DOHH2 (cell line): ENCODE results near the gene ARCN1.

Experiments used
- H3F3A ChIP-seq: fragments of 200-600 bp; sonication (generic), shearing (Covaris generic); 2 replicates; pipeline ENCODE4 v1.6.0; 2016; ENCODE audit warnings: antibody characterized with exemption, mild to moderate bottlenecking; ENCODE audit not compliant: control insufficient read depth, insufficient read depth
- H3K27ac ChIP-seq: fragments of 200-600 bp; sonication (generic); 2 replicates; pipeline ENCODE4 v1.5.1; 2014; ENCODE audit warnings: low read depth, mild to moderate bottlenecking, low read length, moderate library complexity
- H3K27me3 ChIP-seq: fragments of 200-600 bp; sonication (generic); 2 replicates; pipeline ENCODE4 v1.6.1; 2014; ENCODE audit warnings: mild to moderate bottlenecking, low read length, mixed read lengths; ENCODE audit not compliant: control insufficient read depth
- H3K36me3 ChIP-seq: fragments of 200-600 bp; sonication (generic); 2 replicates; pipeline ENCODE4 v1.6.1; 2014; ENCODE audit warnings: mild to moderate bottlenecking, low read length, moderate library complexity, mixed read lengths; ENCODE audit not compliant: control insufficient read depth
- H3K4me1 ChIP-seq: fragments of 200-600 bp; sonication (generic); 2 replicates; pipeline ENCODE4 v1.6.1; 2014; ENCODE audit warnings: mild to moderate bottlenecking, low read length, mixed read lengths; ENCODE audit not compliant: control insufficient read depth
- H3K4me2 ChIP-seq: fragments of 200-600 bp; sonication (generic); 2 replicates; pipeline ENCODE4 v1.6.0; 2014; ENCODE audit warnings: mild to moderate bottlenecking, low read length, moderate library complexity
- H3K4me3 ChIP-seq: fragments of 200-600 bp; sonication (generic); 2 replicates; pipeline ENCODE4 v1.5.1; 2014; ENCODE audit warnings: mild to moderate bottlenecking, low read length, mixed read lengths
- H3K79me2 ChIP-seq: fragments of 200-600 bp; sonication (generic); 2 replicates; pipeline ENCODE4 v1.6.1; 2014; ENCODE audit warnings: mild to moderate bottlenecking, low read length, mixed read lengths; ENCODE audit not compliant: control insufficient read depth
- H3K9me2 ChIP-seq: fragments of 200-600 bp; sonication (generic); replicated peaks from 2 replicates; pipeline ENCODE4 v1.6.1; 2014; ENCODE audit warnings: mild to moderate bottlenecking, low read length, mixed read lengths; ENCODE audit not compliant: control insufficient read depth
- H3K9me3 ChIP-seq: fragments of 200-600 bp; sonication (generic); 2 replicates; pipeline ENCODE4 v1.6.1; 2014; ENCODE audit warnings: antibody characterized with exemption, low read length, mixed read lengths; ENCODE audit not compliant: control insufficient read depth, insufficient read depth
- H4K20me1 ChIP-seq: fragments of 200-600 bp; sonication (generic); 2 replicates; pipeline ENCODE4 v1.6.0; 2014; ENCODE audit warnings: low read depth, mild to moderate bottlenecking, antibody characterized with exemption, low read length, moderate library complexity; ENCODE audit not compliant: control insufficient read depth, insufficient read depth
- EZH2phosphoT487 ChIP-seq: fragments of 200-600 bp; sonication (generic); IDR thresholded peaks from 2 replicates; pipeline ENCODE4 v1.6.1; 2017; ENCODE audit warnings: borderline replicate concordance, mild to moderate bottlenecking, antibody characterized with exemption, low read length, moderate library complexity, mixed read lengths
- TF ChIP-seq, protein P1 (sequence below): fragments of 200-600 bp; sonication (generic); IDR thresholded peaks from one replicate; pipeline ENCODE4 v1.5.1; 2014; ENCODE audit warnings: antibody characterized with exemption, mild to moderate bottlenecking, low read depth, low read length; ENCODE audit not compliant: poor library complexity, severe bottlenecking

ARCN1 gene

DNA sequence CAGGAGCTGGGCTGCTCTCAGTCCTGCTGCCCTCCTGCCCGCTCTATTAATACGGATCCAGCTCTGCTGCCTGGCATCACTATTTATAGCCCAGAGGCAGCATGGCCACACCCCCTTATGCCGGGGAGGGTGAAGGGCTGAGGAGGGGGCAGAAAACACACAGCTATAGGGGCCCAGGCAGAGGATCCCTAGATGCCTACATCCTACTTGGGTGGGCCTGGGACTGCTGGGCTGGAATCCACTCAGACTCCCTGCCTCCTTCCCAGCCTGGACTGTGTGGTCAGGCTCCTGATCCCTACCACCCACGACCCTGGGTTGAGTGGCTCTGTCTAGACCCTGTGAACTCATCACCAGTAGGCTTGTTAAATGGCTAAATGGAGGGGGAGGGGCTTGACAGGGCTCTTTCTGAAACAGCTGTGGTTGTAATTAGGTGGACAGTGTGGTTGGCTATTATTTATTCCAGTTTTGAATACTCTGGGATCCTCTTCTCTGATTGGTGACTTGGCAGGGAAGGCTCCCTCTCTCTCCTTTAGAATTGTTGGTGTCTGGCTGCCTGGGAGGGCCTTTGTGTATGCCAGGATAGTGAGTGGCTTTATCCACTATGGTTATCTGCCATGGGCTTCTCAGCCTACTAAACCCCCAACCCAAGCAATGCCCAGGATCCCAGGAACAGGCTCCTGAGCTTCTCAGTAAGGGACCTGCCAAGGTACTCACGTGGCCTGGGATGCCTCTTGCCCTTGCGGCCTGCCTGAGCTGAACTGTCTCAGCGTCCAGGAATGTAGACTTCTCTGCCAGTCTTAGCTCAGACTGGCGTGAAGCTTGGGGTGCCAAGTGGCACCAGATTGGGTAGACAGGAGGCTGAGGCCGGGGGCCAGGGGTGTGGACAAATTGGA, 50.4 kb downstream of the ARCN1 start:
- peaks cover 11% of the 10 kb centered on the region for H3K4me1 ChIP-seq
- no peaks in the 10 kb centered on the region for H3K9me2 ChIP-seq
- TF ChIP-seq EZH2phosphoT487: no peak
- TF ChIP-seq, protein P1, sequence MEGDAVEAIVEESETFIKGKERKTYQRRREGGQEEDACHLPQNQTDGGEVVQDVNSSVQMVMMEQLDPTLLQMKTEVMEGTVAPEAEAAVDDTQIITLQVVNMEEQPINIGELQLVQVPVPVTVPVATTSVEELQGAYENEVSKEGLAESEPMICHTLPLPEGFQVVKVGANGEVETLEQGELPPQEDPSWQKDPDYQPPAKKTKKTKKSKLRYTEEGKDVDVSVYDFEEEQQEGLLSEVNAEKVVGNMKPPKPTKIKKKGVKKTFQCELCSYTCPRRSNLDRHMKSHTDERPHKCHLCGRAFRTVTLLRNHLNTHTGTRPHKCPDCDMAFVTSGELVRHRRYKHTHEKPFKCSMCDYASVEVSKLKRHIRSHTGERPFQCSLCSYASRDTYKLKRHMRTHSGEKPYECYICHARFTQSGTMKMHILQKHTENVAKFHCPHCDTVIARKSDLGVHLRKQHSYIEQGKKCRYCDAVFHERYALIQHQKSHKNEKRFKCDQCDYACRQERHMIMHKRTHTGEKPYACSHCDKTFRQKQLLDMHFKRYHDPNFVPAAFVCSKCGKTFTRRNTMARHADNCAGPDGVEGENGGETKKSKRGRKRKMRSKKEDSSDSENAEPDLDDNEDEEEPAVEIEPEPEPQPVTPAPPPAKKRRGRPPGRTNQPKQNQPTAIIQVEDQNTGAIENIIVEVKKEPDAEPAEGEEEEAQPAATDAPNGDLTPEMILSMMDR: no peak
- H4K20me1 ChIP-seq: no peaks in the 10 kb centered on the region
- no peak overlapping the region for H3K4me3 ChIP-seq
- H3K27me3 ChIP-seq: peaks cover 46% of the 10 kb centered on the region
- H3K4me2 ChIP-seq: no peak overlapping the region
- H3K27ac ChIP-seq: no peak overlapping the region
- H3K9me3 ChIP-seq: no peaks in the 10 kb centered on the region
- no peaks in the 10 kb centered on the region for H3K36me3 ChIP-seq
- H3K79me2 ChIP-seq: no peaks in the 10 kb centered on the region
- no peaks in the 10 kb centered on the region for H3F3A ChIP-seq

DNA sequence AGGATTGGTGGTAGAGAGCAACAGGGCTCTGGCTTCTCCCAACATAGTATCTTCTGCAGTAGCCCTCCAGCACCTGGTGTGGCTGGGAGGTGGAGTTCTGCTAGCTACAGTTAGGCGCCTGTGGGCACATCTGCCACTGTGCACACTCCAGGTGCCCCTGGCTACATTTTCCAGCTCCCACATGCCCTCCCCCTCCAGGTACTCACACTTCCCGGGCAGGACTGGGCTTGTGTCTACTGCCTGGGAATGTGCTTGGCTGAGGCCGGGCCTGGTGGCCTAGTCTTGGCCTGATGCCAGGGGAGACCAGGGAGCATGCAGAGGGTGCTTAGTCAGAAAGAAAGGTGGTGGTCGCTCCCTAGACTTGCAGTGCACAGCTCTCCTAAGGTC, 51.1 kb downstream of the ARCN1 start:
- no peak overlapping the region for H3K4me2 ChIP-seq
- peaks cover 11% of the 10 kb centered on the region for H3K4me1 ChIP-seq
- H4K20me1 ChIP-seq: no peaks in the 10 kb centered on the region
- TF ChIP-seq, protein P1: no peak
- TF ChIP-seq EZH2phosphoT487: no peak
- H3K9me2 ChIP-seq: no peaks in the 10 kb centered on the region
- no peak overlapping the region for H3K4me3 ChIP-seq
- no peaks in the 10 kb centered on the region for H3F3A ChIP-seq
- no peaks in the 10 kb centered on the region for H3K9me3 ChIP-seq
- no peaks in the 10 kb centered on the region for H3K79me2 ChIP-seq
- no peaks in the 10 kb centered on the region for H3K36me3 ChIP-seq
- no peak overlapping the region for H3K27ac ChIP-seq
- H3K27me3 ChIP-seq: peaks cover 46% of the 10 kb centered on the region

DNA sequence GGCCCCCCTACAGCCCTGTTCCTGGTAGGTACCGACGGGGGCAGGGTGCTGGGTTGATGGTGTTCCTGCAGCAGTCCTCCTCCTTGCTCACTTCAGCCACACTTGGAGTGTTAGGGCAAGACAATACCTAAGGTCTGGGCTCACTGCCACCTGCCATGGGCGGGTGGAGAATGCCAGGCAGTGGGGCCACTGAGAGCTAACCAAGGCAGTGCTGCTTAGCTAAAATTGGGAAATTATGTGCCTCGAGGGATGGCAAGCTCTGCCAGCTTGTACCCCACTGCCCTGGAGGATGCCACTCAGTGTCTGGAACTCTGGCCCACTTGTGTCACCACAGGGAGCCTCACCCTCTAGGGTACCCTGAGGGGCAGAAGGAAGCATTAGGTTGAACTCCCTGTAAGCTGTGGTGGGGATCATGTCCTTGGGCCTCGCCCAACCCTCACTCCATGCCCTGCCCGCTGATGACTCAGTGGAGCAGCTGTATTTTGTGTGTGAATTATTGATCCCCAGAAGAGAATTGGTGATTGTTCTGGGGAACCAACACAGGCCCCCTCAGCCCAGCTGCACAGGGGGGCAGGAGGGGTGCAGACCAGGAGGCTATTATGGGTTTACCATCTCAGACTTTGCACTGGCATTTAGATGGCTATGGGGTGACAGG, 53.0 kb downstream of the ARCN1 start:
- no peaks in the 10 kb centered on the region for H4K20me1 ChIP-seq
- no peak overlapping the region for H3K4me3 ChIP-seq
- TF ChIP-seq, protein P1: no peak
- TF ChIP-seq EZH2phosphoT487: no peak
- H3K79me2 ChIP-seq: no peaks in the 10 kb centered on the region
- no peaks in the 10 kb centered on the region for H3K36me3 ChIP-seq
- H3K4me1 ChIP-seq: peaks cover 11% of the 10 kb centered on the region
- no peak overlapping the region for H3K4me2 ChIP-seq
- H3K27me3 ChIP-seq: peaks cover 41% of the 10 kb centered on the region
- H3F3A ChIP-seq: no peaks in the 10 kb centered on the region
- H3K9me2 ChIP-seq: no peaks in the 10 kb centered on the region
- no peaks in the 10 kb centered on the region for H3K9me3 ChIP-seq
- no peak overlapping the region for H3K27ac ChIP-seq
